ENCODE results near the gene RAB30.

RAB30 gene

GRCh38 chr11:82998697-82999096, 73.0 kb downstream of the RAB30 start:
- Histone ChIP-seq H3K9me3 (ENCODE audit: insufficient read depth, low read length) (no peaks in the 10 kb centered on the region), H3K4me2 (ENCODE audit: low read depth, low read length, poor library complexity, severe bottlenecking) (no peak overlapping the region), H4K20me1 (ENCODE audit: low read depth, low read length) (no peaks in the 10 kb centered on the region; the same call in 1 of the 2 replicates), H3K9ac (ENCODE audit: low read length) (no peak overlapping the region), H3K79me2 (ENCODE audit: insufficient read depth, low read length) (peaks cover 77% of the 10 kb centered on the region), H2AFZ (ENCODE audit: low read depth, low read length, severe bottlenecking) (no peak overlapping the region), H3F3A (ENCODE audit: insufficient read depth) (0 out of 2 replicates have a peak, but pooled peaks cover 4% of the 10 kb centered on the region), H3K27me3 (ENCODE audit: low read length) (no peaks in the 10 kb centered on the region), H3K9me2 (replicated peaks; ENCODE audit: insufficient read depth, low read length) (no peaks in the 10 kb centered on the region), H3K27ac (ENCODE audit: low read depth, low read length) (no peak overlapping the region), H3K36me3 (ENCODE audit: low read length) (peaks cover 13% of the 10 kb centered on the region; the same call in 1 of the 2 replicates), H3K4me3 (ENCODE audit: insufficient read depth, low read length, poor library complexity, severe bottlenecking) (no peak overlapping the region)
- TF ChIP-seq EZH2phosphoT487 (conservative IDR thresholded peaks at IDR 0.05; ENCODE audit: low read length) (no peak), CTCF (IDR thresholded peaks at IDR 0.05; ENCODE audit: insufficient read depth, low read length, poor library complexity, severe bottlenecking) (no peak)

GRCh38 chr11:82996966-82997606, 74.6 kb downstream of the RAB30 start:
- no peak for TF ChIP-seq EZH2phosphoT487 (conservative IDR thresholded peaks at IDR 0.05; ENCODE audit: low read length)
- TF ChIP-seq CTCF (IDR thresholded peaks at IDR 0.05; ENCODE audit: insufficient read depth, low read length, poor library complexity, severe bottlenecking): no peak
- Histone ChIP-seq H3K27ac (ENCODE audit: low read depth, low read length) (no peak overlapping the region; the same call in 1 of the 2 replicates), H3K27me3 (ENCODE audit: low read length) (no peaks in the 10 kb centered on the region), H3K79me2 (ENCODE audit: insufficient read depth, low read length) (peaks cover 63% of the 10 kb centered on the region), H3K9ac (ENCODE audit: low read length) (no peak overlapping the region), H3K9me3 (ENCODE audit: insufficient read depth, low read length) (no peaks in the 10 kb centered on the region), H3K9me2 (replicated peaks; ENCODE audit: insufficient read depth, low read length) (no peaks in the 10 kb centered on the region), H2AFZ (ENCODE audit: low read depth, low read length, severe bottlenecking) (no peak overlapping the region), H3K4me3 (ENCODE audit: insufficient read depth, low read length, poor library complexity, severe bottlenecking) (no peak overlapping the region), H3K36me3 (ENCODE audit: low read length) (peaks cover 23% of the 10 kb centered on the region; the same call in 1 of the 2 replicates), H4K20me1 (ENCODE audit: low read depth, low read length) (no peaks in the 10 kb centered on the region; the same call in 1 of the 2 replicates), H3K4me2 (ENCODE audit: low read depth, low read length, poor library complexity, severe bottlenecking) (no peak overlapping the region), H3F3A (ENCODE audit: insufficient read depth) (0 out of 2 replicates have a peak, but pooled peaks cover 4% of the 10 kb centered on the region)

- Histone ChIP-seq H3K9me3 (ENCODE audit: insufficient read depth, low read length) (no peaks in the 10 kb centered on the region), H3K9me2 (replicated peaks; ENCODE audit: insufficient read depth, low read length) (no peaks in the 10 kb centered on the region), H3F3A (ENCODE audit: insufficient read depth) (0 out of 2 replicates have a peak, but pooled peaks cover 4% of the 10 kb centered on the region), H3K79me2 (ENCODE audit: insufficient read depth, low read length) (peaks cover 52% of the 10 kb centered on the region), H3K9ac (ENCODE audit: low read length) (no peak overlapping the region), H3K36me3 (ENCODE audit: low read length) (peaks cover 23% of the 10 kb centered on the region; the same call in 1 of the 2 replicates), H2AFZ (ENCODE audit: low read depth, low read length, severe bottlenecking) (no peak overlapping the region), H4K20me1 (ENCODE audit: low read depth, low read length) (no peaks in the 10 kb centered on the region; the same call in 1 of the 2 replicates), H3K27me3 (ENCODE audit: low read length) (no peaks in the 10 kb centered on the region), H3K4me2 (ENCODE audit: low read depth, low read length, poor library complexity, severe bottlenecking) (no peak overlapping the region), H3K4me3 (ENCODE audit: insufficient read depth, low read length, poor library complexity, severe bottlenecking) (no peak overlapping the region), H3K27ac (ENCODE audit: low read depth, low read length) (peak overlapping the region; percentile 20; the same call in 1 of the 2 replicates)
- TF ChIP-seq CTCF (IDR thresholded peaks at IDR 0.05; ENCODE audit: insufficient read depth, low read length, poor library complexity, severe bottlenecking) (no peak), EZH2phosphoT487 (conservative IDR thresholded peaks at IDR 0.05; ENCODE audit: low read length) (no peak)
Measured at GRCh38 chr11:82995754-82996398, 75.8 kb downstream of the RAB30 start.
